ENCODE measurements around the gene MAP3K8. TPM values are rescaled to one million over a fixed set of nuclear protein-coding genes. Genes with fewer than 3 reads are reported as not detected.
"Not testable (repeated sequence)": the region's sequence is repeated elsewhere in the genome, so short reads cannot be mapped to it uniquely, and the experiment has no call there.

The MAP3K8 gene
- total RNA-seq, 1 donor from 2014 or later, result 22.0 TPM

DNA sequence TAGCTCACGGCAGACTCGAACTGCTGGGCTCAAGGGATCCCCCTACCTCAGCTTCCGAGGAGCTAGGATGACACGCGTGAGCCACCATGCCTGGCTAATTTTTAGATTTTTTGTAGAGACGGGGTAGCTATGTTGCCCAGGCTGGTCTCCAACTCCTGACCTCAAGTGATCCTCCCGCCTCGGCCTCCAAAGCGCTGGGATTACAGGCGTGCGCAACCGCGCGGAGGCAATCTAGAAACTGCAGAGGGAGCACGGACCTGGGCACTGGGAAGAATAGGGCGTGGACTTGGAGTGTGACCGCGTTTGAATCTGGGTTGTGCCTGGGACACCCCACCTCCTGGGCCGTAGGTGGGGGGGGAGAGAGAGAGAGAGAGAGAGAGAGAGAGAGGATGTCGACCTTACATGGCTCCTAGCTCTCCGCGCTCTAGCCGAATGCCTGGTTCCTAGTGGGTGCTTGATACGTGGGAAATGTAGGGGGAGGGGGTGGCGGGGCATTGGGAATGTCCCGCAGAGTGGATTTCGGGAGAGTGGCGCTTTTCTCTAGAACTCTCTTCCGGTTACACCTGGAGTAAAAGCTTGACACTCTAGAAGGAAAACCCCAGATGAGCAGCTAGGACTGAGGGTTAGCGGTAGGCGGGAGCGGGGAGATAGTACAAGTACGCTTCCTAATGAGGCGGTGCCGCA is 1.2 kb upstream of the MAP3K8 start:
- DNase-seq, result peak; percentile 66
- Mint-ChIP-seq H3K4me1 (peaks cover 55% of the 10 kb centered on the region), H3K36me3 (ENCODE audit: low read depth) (peaks cover 12% of the 10 kb centered on the region), H3K4me3 (peak overlapping the region; percentile 94), H3K27me3 (no peaks in the 10 kb centered on the region), H3K9me3 (no peaks in the 10 kb centered on the region), H3K27ac (peak overlapping the region; percentile 82)
- intact Hi-C loops (cut with micrococcal nuclease), result loop anchor here (1.0 to 10.0 kb wide), 6 partner anchors 14 to 1758 kb away; partner anchors contain the start of gene BAMBI

DNA sequence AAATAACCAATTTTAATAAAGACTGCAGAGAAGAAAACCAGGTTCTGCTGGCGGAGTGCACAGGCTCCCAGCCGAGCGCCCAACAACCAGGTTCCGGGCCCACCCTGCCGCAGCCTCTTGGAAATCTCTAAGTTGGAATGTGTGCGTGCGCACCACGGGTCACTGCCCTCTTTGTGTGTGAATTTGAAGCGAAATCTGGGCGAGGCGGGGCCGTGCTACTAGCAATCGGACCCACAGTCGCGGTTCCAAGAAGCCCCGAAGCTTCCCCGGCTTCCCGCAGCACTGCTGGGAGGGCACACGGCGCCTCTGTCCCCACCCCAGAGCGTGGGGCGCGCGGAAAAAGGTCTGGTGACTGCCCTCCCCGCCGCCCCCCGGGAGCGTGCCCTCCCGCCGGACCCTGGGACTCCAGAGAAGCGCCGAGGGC is 666 bp upstream of the MAP3K8 start:
- intact Hi-C loops (cut with micrococcal nuclease), result loop anchor here (1.0 to 10.0 kb wide), 6 partner anchors 15 to 1759 kb away; partner anchors contain the start of gene BAMBI
- peaks cover 55% of the 10 kb centered on the region for H3K4me1 Mint-ChIP-seq
- H3K27ac Mint-ChIP-seq, result peak overlapping the region; percentile 82
- peak overlapping the region; percentile 94 for H3K4me3 Mint-ChIP-seq
- no peaks in the 10 kb centered on the region for H3K27me3 Mint-ChIP-seq
- no peaks in the 10 kb centered on the region for H3K9me3 Mint-ChIP-seq
- H3K36me3 Mint-ChIP-seq (ENCODE audit: low read depth), result peaks cover 17% of the 10 kb centered on the region
- peak; percentile 85 for DNase-seq

DNA sequence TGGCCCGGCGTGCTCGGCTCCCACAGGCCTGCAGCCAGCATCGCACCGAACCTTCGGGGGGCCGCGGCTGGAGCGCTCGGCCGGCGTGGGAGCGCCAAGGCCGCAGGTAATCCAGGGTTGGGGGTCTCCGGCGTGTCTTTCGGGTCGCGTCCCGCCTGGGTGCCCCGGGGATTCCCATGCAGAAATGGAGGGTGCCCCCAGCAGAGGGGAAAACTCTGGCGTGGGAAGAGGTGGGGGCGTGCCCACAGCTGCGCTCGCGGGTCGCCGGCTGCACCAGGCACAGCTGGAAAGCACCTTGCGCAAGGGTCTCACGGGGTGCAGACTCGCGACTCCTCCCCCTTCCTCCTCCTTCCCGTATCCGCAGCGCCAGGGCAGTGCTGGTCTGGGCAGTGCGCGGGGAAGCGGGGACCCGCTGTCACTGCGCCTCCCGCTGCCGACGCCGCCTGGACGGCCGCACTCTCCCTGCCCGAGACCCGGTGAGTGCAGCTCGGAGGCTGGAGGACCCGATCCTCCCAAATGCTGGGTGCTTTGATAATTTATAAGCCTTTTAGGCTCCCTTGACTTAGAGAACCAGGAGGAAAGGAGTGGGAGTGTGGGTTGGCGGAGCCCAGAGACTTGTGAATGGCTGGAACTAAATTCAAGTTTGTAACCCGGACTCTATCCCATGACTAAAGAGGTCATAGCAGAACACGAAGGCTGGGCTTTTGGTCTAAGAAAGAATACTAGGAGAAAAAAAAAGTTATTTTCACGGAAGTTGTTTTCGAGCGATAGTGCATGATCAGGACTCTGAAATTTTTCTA is 489 bp downstream of the MAP3K8 start:
- Mint-ChIP-seq H3K9me3 (no peaks in the 10 kb centered on the region), H3K4me1 (peaks cover 59% of the 10 kb centered on the region), H3K27me3 (no peaks in the 10 kb centered on the region), H3K4me3 (peak overlapping the region; percentile 94), H3K36me3 (ENCODE audit: low read depth) (peaks cover 26% of the 10 kb centered on the region), H3K27ac (peak overlapping the region; percentile 82)
- intact Hi-C loops (cut with micrococcal nuclease), result loop anchor here (1.0 to 10.0 kb wide), 7 partner anchors 407 to 1760 kb away; partner anchors contain the start of gene BAMBI
- peak; percentile 90 for DNase-seq

DNA sequence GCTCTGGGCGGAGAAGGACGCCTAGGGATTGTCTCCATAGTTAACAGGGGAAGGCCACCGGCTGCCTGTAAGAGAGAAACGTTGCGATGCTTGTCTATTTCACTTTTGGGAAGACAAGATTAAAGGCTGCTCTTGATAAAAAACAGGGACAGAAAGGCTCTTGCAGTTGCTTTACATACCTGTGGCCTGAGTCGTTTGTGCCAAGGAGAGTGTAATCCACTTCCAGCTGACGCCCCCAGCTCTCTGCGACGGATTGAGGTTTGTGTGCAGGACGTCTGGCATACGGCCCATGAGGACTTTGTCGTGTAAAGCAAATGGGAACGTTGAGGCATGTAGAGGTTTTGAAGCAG is 1.1 kb downstream of the MAP3K8 start:
- peaks cover 62% of the 10 kb centered on the region for H3K4me1 Mint-ChIP-seq
- intact Hi-C loops (cut with micrococcal nuclease), result loop anchor here (5.0 to 10.0 kb wide), 6 partner anchors 667 to 1760 kb away; partner anchors contain the start of gene BAMBI
- peaks cover 31% of the 10 kb centered on the region for H3K36me3 Mint-ChIP-seq (ENCODE audit: low read depth)
- peak; percentile 73 for DNase-seq
- peak overlapping the region; percentile 94 for H3K4me3 Mint-ChIP-seq
- H3K27me3 Mint-ChIP-seq, result no peaks in the 10 kb centered on the region
- H3K27ac Mint-ChIP-seq, result peak overlapping the region; percentile 82
- H3K9me3 Mint-ChIP-seq, result no peaks in the 10 kb centered on the region

DNA sequence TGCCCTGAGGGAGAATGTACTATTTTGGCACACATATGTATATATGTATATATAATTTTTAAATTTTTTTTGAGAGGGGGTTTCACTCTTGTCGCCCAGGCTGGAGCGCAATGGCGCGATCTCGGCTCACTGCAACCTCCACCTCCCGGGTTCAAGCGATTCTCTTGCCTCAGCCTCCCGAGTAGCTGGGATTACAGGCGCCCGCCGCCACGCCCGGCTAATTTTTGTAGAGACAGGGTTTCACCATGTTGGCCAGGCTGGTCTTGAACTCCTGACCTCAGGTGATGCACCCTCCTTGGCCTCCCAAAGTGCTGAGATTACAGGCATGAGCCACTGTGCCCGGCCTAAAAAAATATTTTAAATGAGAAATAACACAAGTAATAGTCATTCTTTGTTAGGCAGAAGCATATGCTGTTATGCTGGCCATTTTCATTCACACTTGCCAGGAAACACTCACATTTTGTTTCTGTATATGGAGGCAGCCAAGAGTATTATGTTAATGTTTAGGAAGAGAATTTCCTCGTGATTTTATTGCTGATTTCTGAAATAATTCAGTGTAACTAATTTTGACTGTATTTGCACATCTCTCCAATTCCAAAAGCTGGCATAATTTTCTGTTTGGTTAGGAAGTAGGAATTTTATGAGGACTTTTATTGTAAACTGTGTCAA is 1.6 kb downstream of the MAP3K8 start:
- H3K27ac Mint-ChIP-seq, result peak overlapping the region; percentile 82
- H3K4me3 Mint-ChIP-seq, result peak overlapping the region; percentile 94
- not testable (repeated sequence) for H3K9me3 Mint-ChIP-seq, DNase-seq, H3K27me3 Mint-ChIP-seq
- intact Hi-C loops (cut with micrococcal nuclease), result loop anchor here (1.0 to 10.0 kb wide), 9 partner anchors 67 to 1761 kb away; partner anchors contain the start of gene BAMBI
- peaks cover 63% of the 10 kb centered on the region for H3K4me1 Mint-ChIP-seq
- H3K36me3 Mint-ChIP-seq (ENCODE audit: low read depth), result peaks cover 34% of the 10 kb centered on the region

DNA sequence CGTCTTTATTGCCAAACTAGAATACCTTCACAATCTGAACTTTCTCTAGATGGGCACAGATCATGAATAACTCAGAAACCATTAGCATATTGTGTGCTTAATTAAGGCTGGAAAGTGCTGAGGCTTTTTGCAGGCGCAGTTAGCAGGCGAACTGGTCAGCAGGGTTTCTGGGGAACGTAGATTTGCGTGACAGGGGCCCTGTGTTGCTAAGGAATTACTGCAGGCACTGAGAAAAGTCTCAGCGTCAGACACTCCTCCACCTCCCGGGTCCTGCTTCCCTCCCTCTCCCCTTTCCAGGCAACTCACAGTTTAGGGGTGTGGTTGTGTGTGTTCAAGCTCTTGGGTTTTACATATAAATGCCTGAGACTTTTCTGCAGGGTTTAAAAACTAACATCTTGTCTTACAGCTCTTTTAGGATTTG is 2.2 kb downstream of the MAP3K8 start:
- Mint-ChIP-seq H3K9me3 (no peaks in the 10 kb centered on the region), H3K27me3 (no peaks in the 10 kb centered on the region), H3K4me3 (peak overlapping the region; percentile 94), H3K27ac (peak overlapping the region; percentile 82), H3K36me3 (ENCODE audit: low read depth) (peaks cover 38% of the 10 kb centered on the region), H3K4me1 (peaks cover 59% of the 10 kb centered on the region)
- DNase-seq, result peak; percentile 69
- intact Hi-C loops (cut with micrococcal nuclease), result loop anchor here (1.0 to 10.0 kb wide), 9 partner anchors 67 to 1761 kb away; partner anchors contain the start of gene BAMBI

DNA sequence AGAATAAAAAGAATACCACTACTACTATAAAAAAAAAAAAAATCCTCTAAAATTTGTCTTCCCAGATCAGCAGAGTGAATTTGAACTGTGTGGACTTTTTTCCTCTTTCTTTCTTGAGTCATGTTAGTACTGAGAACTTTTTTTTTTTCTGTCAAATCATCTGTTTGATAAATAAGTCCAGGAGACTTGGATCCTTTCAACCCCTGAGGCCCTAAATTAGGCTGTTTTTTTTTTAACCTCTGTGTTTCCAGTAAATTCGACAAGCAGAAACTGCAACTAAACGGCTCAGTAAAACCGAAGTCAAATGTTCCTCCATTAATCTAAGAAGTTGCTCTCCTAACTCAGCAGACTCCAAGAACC is 2.7 kb downstream of the MAP3K8 start:
- no peak for DNase-seq
- Mint-ChIP-seq H3K9me3 (no peaks in the 10 kb centered on the region), H3K27ac (peak overlapping the region; percentile 82), H3K4me1 (peaks cover 57% of the 10 kb centered on the region), H3K27me3 (no peaks in the 10 kb centered on the region), H3K36me3 (ENCODE audit: low read depth) (peaks cover 40% of the 10 kb centered on the region), H3K4me3 (peak overlapping the region; percentile 94)
- intact Hi-C loops (cut with micrococcal nuclease), result loop anchor here (1.0 to 10.0 kb wide), 11 partner anchors 18 to 1762 kb away; partner anchors contain the start of gene BAMBI

DNA sequence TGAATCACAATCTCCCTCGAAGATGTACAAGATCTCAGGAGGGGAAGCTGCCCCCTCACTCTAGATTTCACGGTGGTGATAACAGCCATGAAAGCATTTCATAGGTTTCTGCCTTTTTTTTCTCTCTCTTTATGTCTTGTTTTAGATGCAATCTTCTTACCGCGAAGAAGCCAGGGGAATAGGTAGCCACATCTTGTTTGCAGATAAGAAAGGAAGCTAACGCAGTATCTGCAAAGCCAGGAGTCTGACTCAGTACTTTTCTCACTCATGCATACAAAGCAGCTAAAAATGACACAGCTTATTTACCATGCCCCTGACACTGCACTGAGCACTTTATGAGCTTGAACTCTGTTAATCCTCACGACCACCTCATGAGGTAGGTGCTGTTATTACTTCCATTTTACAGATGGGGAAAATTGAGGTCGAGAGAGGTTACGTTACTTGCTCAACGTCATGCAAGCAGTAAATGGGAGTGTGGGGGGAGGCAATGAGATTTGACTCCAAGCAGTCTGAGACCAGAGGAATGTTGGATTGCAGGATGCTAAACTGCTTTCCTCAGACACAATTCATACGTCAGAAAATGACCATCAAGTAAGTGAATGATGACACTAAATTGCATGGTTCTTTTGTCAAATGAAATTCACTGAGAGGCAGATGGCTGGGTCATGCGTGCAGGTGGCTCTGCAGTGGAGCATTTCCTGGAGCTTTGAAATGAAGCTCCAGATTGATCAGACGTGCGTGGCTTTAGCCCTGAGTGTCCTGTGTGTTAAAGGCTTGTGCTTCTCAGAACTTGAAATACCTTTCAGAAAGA is 3.3 kb downstream of the MAP3K8 start:
- peak overlapping the region; percentile 82 for H3K27ac Mint-ChIP-seq
- intact Hi-C loops (cut with micrococcal nuclease), result loop anchor here (1.0 to 10.0 kb wide), 10 partner anchors 19 to 1762 kb away; partner anchors contain the start of gene BAMBI
- no peaks in the 10 kb centered on the region for H3K27me3 Mint-ChIP-seq
- peaks cover 46% of the 10 kb centered on the region for H3K36me3 Mint-ChIP-seq (ENCODE audit: low read depth)
- H3K4me3 Mint-ChIP-seq, result peak overlapping the region; percentile 94
- DNase-seq, result peak; percentile 84
- peaks cover 59% of the 10 kb centered on the region for H3K4me1 Mint-ChIP-seq
- H3K9me3 Mint-ChIP-seq, result no peaks in the 10 kb centered on the region

DNA sequence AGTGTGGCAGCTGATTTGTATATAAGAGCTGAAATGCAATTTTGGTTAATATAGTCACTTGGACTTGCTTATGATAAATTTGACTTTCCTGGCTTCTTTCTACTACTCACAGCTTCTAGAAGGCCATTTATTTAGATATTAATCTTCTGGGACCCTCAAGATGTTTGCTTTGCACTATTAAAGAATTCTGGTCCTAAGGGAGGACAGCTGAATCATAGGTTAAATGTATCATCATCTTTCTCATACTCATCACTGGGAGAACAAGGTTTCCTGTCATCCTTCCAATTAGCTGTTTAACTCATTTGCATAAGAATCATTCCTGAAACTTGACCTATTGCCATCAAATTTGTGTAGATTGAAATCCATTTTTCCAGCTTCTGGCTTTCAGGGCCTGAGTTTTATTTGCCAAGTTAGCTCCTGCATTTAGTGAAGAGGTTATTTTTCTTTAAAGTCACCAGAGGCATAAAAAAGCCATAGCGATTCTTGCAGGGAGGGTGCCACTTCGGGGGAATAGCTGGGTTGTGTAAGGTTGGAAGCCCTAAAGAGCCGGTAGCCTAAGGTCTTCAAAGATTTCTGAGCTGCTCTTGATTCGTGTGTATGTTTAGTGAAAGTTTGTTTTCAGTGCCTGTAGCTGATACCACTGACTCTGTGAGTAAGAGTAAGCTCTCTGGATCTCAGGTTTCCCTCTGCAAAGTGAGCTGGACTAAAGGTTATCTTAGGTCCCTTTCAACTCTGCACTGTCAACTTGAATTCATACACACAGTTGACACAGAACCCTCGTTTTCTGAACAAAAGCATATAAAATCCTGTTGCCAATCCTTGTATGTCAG is 4.3 kb downstream of the MAP3K8 start:
- H3K27me3 Mint-ChIP-seq, result no peaks in the 10 kb centered on the region
- H3K4me3 Mint-ChIP-seq, result peak overlapping the region; percentile 94
- H3K4me1 Mint-ChIP-seq, result peaks cover 55% of the 10 kb centered on the region
- intact Hi-C loops (cut with micrococcal nuclease), result loop anchor here (5.0 to 10.0 kb wide), 6 partner anchors 664 to 1763 kb away; partner anchors contain the start of gene BAMBI
- peaks cover 55% of the 10 kb centered on the region for H3K36me3 Mint-ChIP-seq (ENCODE audit: low read depth)
- H3K9me3 Mint-ChIP-seq, result no peaks in the 10 kb centered on the region
- H3K27ac Mint-ChIP-seq, result peak overlapping the region; percentile 82
- DNase-seq, result no peak

DNA sequence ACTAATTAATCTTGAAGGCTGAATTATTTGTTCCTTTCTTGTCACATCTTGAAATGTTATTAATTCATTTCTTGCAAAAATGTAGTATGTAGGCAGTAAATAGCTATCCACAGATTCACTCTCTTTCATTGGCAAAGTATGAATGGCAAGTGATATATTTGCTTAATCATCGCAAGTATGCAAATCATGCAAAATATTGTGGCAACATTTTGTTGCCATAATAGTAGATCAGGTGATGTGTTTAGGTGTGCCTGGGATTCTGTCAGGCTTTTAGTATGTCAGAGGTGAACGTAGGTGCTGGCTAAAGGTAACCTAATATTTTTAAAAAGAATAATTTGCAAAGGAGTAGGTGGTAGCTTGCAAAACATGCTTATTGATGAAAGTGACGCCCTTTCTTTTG is 5.9 kb downstream of the MAP3K8 start:
- Mint-ChIP-seq H3K4me3 (peak overlapping the region; percentile 36), H3K27ac (no peak overlapping the region), H3K27me3 (no peaks in the 10 kb centered on the region), H3K9me3 (no peaks in the 10 kb centered on the region), H3K36me3 (ENCODE audit: low read depth) (peaks cover 64% of the 10 kb centered on the region), H3K4me1 (peaks cover 62% of the 10 kb centered on the region)
- DNase-seq, result no peak
- intact Hi-C loops (cut with micrococcal nuclease), result loop anchor here (5.0 to 10.0 kb wide), 6 partner anchors 662 to 1765 kb away; partner anchors contain the start of gene BAMBI

DNA sequence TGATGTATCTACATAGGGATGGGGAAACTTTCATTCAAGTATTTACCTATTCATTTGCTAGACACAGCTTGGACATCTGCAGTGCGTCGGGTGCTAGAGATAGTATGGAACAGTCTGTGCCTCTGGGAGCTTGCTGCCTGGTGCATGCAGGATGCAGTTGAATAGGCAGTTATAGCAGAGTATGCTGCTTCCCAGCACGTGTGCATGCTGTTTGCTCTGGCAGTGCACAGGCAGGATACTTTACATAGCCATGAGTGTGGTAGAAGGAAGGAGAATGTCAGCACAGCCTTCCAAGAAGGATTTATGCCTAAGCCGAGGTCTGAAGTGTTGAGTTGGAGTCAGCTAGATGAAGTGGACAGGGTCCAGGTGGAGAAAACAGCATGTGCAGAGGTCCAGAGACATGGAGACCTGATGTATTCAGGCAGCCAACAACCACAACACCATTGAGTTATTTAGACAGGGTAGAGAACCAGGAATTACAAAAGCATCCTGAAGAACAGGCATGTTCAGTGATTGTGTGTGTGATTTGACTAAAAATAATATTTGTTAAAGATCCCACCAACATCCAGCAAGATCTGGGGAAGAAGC is 8.1 kb downstream of the MAP3K8 start:
- H3K27me3 Mint-ChIP-seq, result no peaks in the 10 kb centered on the region
- intact Hi-C loops (cut with micrococcal nuclease), result no loop called here
- peaks cover 64% of the 10 kb centered on the region for H3K36me3 Mint-ChIP-seq (ENCODE audit: low read depth)
- H3K4me1 Mint-ChIP-seq, result peaks cover 56% of the 10 kb centered on the region
- no peak for DNase-seq
- no peak overlapping the region for H3K27ac Mint-ChIP-seq
- no peaks in the 10 kb centered on the region for H3K9me3 Mint-ChIP-seq
- H3K4me3 Mint-ChIP-seq, result no peak overlapping the region

DNA sequence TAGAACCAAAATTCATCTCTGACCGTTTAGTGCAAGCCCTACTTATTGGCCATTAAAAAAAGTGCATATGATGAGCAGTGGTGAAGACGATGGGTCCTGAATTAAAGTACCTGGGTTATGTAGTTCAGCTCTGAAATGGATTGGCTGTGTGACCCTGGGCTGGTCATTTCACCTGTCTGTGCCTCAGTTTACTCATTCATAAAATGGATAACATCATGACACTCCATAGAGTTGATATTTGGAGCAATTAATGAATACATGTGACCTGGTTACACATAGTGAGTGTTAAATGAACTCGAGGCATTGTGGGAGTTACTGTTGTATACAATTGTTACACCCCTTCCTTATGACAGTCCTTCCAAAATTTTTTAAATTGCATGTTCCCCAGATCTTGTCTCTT is 9.1 kb downstream of the MAP3K8 start:
- no peak for DNase-seq
- Mint-ChIP-seq H3K4me3 (no peak overlapping the region), H3K36me3 (ENCODE audit: low read depth) (peaks cover 65% of the 10 kb centered on the region), H3K9me3 (no peaks in the 10 kb centered on the region), H3K27ac (no peak overlapping the region), H3K4me1 (peaks cover 51% of the 10 kb centered on the region), H3K27me3 (no peaks in the 10 kb centered on the region)
- intact Hi-C loops (cut with micrococcal nuclease), result no loop called here

All from activated CD4-positive, alpha-beta T cell treated with anti-CD3 and anti-CD28 coated beads, Interleukin-2, amount 10 ng/mL, durations not matched to agents 24 days and 14 days (primary cell).